HCT116 (cell line): Measurements from ENCODE around the gene WASF1. TPM values are rescaled to one million over a fixed set of nuclear protein-coding genes. Genes with fewer than 3 reads are reported as not detected.

ENCODE experiments used
- ATAC-seq: fragments of 200-7000 bp; cut with Tn5 transposase; 2 replicates; pipeline ENCODE4 v1.9.1; 2020; ENCODE audit warnings: mild to moderate bottlenecking, moderate library complexity
- BruUV-seq: library from RNA; stranded (reverse); fragments of 400-500 nt; replicated peaks from 2 replicates; lab custom pipeline; 2021; lab: Mats Ljungman, UMichigan
- CTCF ChIA-PET: fragments of 300-600 bp; sonication (Branson Sonifier 250); formaldehyde crosslinking; loops from one replicate; lab custom pipeline; 2021; ENCODE audit warnings: antibody characterized with exemption; lab: Charles Lee
- POLR2A ChIA-PET: fragments of 300-600, 350-600 bp; sonication (Branson Sonifier 250); formaldehyde crosslinking; loops from one replicate; lab custom pipeline; 2021; ENCODE audit warnings: antibody characterized with exemption; lab: Charles Lee
- RAD21 ChIA-PET, 2 experiments: fragments of 300-600 bp; sonication (Branson Sonifier 250); formaldehyde crosslinking; loops; one replicate each; lab custom pipeline; 2023; ENCODE audit warnings: low total read pairs in 2 of 2; ENCODE audit not compliant: uncharacterized antibody in 2 of 2, unreplicated experiment in 2 of 2, low non-redundant PET in 1 of 2; lab: Charles Lee
- DNase-seq: peaks from one replicate; pipeline ENCODE4 v3.0.0-alpha.2; 2010; ENCODE audit warnings: low read depth, low spot score
- H2AFZ ChIP-seq: fragments of 200-600 bp; shearing (Covaris generic), sonication (generic); 2 replicates; pipeline ENCODE4 v1.6.1; 2017; ENCODE audit warnings: low read depth, mixed run types, mixed read lengths, antibody characterized with exemption, low read length; ENCODE audit not compliant: poor library complexity, severe bottlenecking
- H3K27ac ChIP-seq: 2 replicates; pipeline ENCODE4 v1.5.1; 2012; ENCODE audit warnings: low read depth, low read length
- H3K27me3 ChIP-seq: fragments of 200-600 bp; sonication (generic); 2 replicates; pipeline ENCODE4 v1.6.1; 2016; ENCODE audit warnings: mixed run types, low read length, mixed read lengths; ENCODE audit not compliant: insufficient read depth
- H3K36me3 ChIP-seq, 2 experiments: fragments of 200-500 bp in 1 of 2; fragments of 200-600 bp in 1 of 2; sonication (Bioruptor generic) in 1 of 2; sonication (generic) in 1 of 2; 2 replicates each; pipeline versions ENCODE4 v1.5.1 to v1.6.1; 2014 to 2016; ENCODE audit warnings: low read length in 2 of 2, inconsistent platforms in 1 of 2, mixed read lengths in 1 of 2, mixed run types in 1 of 2; ENCODE audit not compliant: insufficient read depth in 2 of 2, control insufficient read depth in 1 of 2
- H3K4me1 ChIP-seq, 2 experiments: fragments of 200-600 bp in 1 of 2; sonication (generic) in 1 of 2; 2 replicates each; pipeline versions ENCODE4 v1.5.1 to v1.6.1; 2012 to 2017; ENCODE audit warnings: low read length in 2 of 2, inconsistent platforms in 1 of 2, mild to moderate bottlenecking in 1 of 2, mixed read lengths in 1 of 2, mixed run types in 1 of 2, moderate library complexity in 1 of 2; ENCODE audit not compliant: insufficient read depth in 2 of 2, control insufficient read depth in 1 of 2
- H3K4me2 ChIP-seq: fragments of 200-600 bp; sonication (generic); 2 replicates; pipeline ENCODE4 v1.6.1; 2017; ENCODE audit warnings: mixed run types, low read length, mixed read lengths
- H3K4me3 ChIP-seq, 2 experiments: fragments of 200-600 bp in 1 of 2; sonication (generic) in 1 of 2; replicated peaks in 1 of 2; 2 replicates each; pipeline ENCODE4 v1.5.1; 2011 to 2016; ENCODE audit warnings: low read length in 2 of 2, control low read depth in 1 of 2, low read depth in 1 of 2, mild to moderate bottlenecking in 1 of 2, mixed read lengths in 1 of 2, mixed run types in 1 of 2
- H3K79me2 ChIP-seq: fragments of 200-600 bp; sonication (generic); 2 replicates; pipeline ENCODE4 v1.6.1; 2017; ENCODE audit warnings: mild to moderate bottlenecking, mixed run types, low read length, moderate library complexity, mixed read lengths; ENCODE audit not compliant: insufficient read depth
- H3K9ac ChIP-seq: fragments of 200-600 bp; sonication (generic); 2 replicates; pipeline ENCODE4 v1.6.1; 2016; ENCODE audit warnings: low read length, mixed read lengths
- H3K9me2 ChIP-seq: fragments of 200-600 bp; sonication (generic), shearing (Covaris generic); 2 replicates; pipeline ENCODE4 v1.6.1; 2017; ENCODE audit warnings: mixed run types, mild to moderate bottlenecking, moderate library complexity; ENCODE audit not compliant: insufficient read depth
- H3K9me3 ChIP-seq, 2 experiments: fragments of 200-500 bp in 1 of 2; fragments of 200-600 bp in 1 of 2; sonication (Bioruptor generic) in 1 of 2; sonication (generic) in 1 of 2; 2 replicates each; pipeline ENCODE4 v1.6.1; 2014 to 2017; ENCODE audit warnings: low read length in 2 of 2, mixed read lengths in 2 of 2, inconsistent platforms in 1 of 2, low read depth in 1 of 2, mild to moderate bottlenecking in 1 of 2, mixed run types in 1 of 2, moderate library complexity in 1 of 2; ENCODE audit not compliant: control insufficient read depth in 1 of 2, insufficient read depth in 1 of 2
- H4K20me1 ChIP-seq: fragments of 200-600 bp; sonication (generic), shearing (Covaris generic); 2 replicates; pipeline ENCODE4 v1.6.1; 2017; ENCODE audit warnings: mixed run types, mild to moderate bottlenecking, moderate library complexity; ENCODE audit not compliant: insufficient read depth
- ATF3 ChIP-seq: IDR thresholded peaks from 2 replicates; pipeline ENCODE4 v1.6.1; 2012
- CBX3 ChIP-seq: IDR thresholded peaks from 2 replicates; pipeline ENCODE4 v1.6.1; 2012; ENCODE audit warnings: low read depth
- EGR1 ChIP-seq: IDR thresholded peaks from 2 replicates; pipeline ENCODE4 v1.6.1; 2012; ENCODE audit warnings: low read depth
- ELF1 ChIP-seq: IDR thresholded peaks from 2 replicates; pipeline ENCODE4 v1.6.1; 2012; ENCODE audit warnings: low read depth, borderline replicate concordance
- EZH2 ChIP-seq: fragments of 200-600 bp; sonication (generic); IDR thresholded peaks from 2 replicates; pipeline ENCODE4 v1.6.1; 2017; ENCODE audit warnings: antibody characterized with exemption, mixed run types
- JUND ChIP-seq: IDR thresholded peaks from 2 replicates; pipeline ENCODE4 v1.6.1; 2012
- SP1 ChIP-seq: IDR thresholded peaks from 2 replicates; pipeline ENCODE4 v1.6.1; 2012; ENCODE audit warnings: low read depth
- ZBTB33 ChIP-seq: IDR thresholded peaks from 2 replicates; pipeline ENCODE4 v1.6.1; 2011; ENCODE audit warnings: mild to moderate bottlenecking, low read length, moderate library complexity; ENCODE audit not compliant: insufficient replicate concordance; ENCODE audit errors: extremely low read depth
- ZNF274 ChIP-seq: fragments of 200-500 bp; sonication (Bioruptor generic); IDR thresholded peaks from 2 replicates; pipeline ENCODE4 v1.6.1; 2014; ENCODE audit warnings: mild to moderate bottlenecking, low read depth, low read length, inconsistent platforms
- intact Hi-C: fragments of 100-400 bp; cut with micrococcal nuclease; formaldehyde crosslinking; loops from 2 replicates; pipeline ENCODE4 v1.10.0; 2022
- total RNA-seq: library from RNA; stranded (reverse); gene quantifications from one replicate; pipeline ENCODE4 v1.2.1, GENCODE V29; 2021; ENCODE audit not compliant: unreplicated experiment
- TF ChIP-seq, protein P1 (sequence below): IDR thresholded peaks from 2 replicates; pipeline ENCODE4 v1.6.1; 2012

Gene WASF1
- total RNA-seq, 1 experiment from 2014 or later = 25.9 TPM

DNA sequence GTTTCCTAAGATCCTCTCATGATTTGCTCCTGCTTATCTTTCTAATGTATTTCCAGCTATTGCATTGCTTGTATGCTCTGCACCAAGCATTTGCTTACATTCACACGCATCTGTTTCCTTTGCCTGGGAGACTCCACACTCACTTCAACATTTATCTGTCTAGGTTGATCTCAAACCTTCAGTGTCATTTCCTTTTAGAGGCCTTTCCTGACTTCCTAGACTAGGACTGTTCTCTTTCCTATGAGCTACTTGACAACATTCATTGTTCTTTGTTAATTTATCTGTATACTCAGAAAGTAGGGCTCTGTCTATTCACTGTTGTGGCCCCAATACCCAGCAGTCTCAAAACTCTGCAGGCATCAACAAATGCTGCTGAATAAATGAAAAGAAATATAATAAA lies 84.4 kb downstream of the WASF1 start:
- no peaks in the 10 kb centered on the region for H3K9me3 ChIP-seq
- no peaks in the 10 kb centered on the region for H3K4me1 ChIP-seq
- DNase-seq (no peak), ATAC-seq (no peak)
- TF ChIP-seq EZH2 (no peak), CBX3 (no peak), SP1 (no peak), ATF3 (no peak), EGR1 (no peak), ZBTB33 (no peak), ZNF274 (no peak), JUND (no peak), ELF1 (no peak)
- TF ChIP-seq, protein P1, sequence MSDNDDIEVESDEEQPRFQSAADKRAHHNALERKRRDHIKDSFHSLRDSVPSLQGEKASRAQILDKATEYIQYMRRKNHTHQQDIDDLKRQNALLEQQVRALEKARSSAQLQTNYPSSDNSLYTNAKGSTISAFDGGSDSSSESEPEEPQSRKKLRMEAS = no peak
- ChIA-PET POLR2A (no interaction called here), CTCF (no interaction called here), RAD21 (no interaction called here)
- no peak overlapping the region for H2AFZ ChIP-seq
- no peaks in the 10 kb centered on the region for H4K20me1 ChIP-seq
- no peak overlapping the region for H3K4me2 ChIP-seq
- no peaks in the 10 kb centered on the region for H3K79me2 ChIP-seq
- no peaks in the 10 kb centered on the region for H3K9me2 ChIP-seq
- no peaks in the 10 kb centered on the region for H3K36me3 ChIP-seq
- BruUV-seq = no TSS peak
- no peaks in the 10 kb centered on the region for H3K27me3 ChIP-seq
- intact Hi-C loops = no loop called here
- no peak overlapping the region for H3K27ac ChIP-seq
- H3K9ac ChIP-seq = no peak overlapping the region
- H3K4me3 ChIP-seq = no peak overlapping the region
